ENCODE data around the gene GIN1. TPM values are rescaled to one million over a fixed set of nuclear protein-coding genes. Genes with fewer than 3 reads are reported as not detected.

Gene GIN1
- total and polyA plus RNA-seq, 4 donors: 1.8 to 6.4 (median 4.0) TPM

DNA sequence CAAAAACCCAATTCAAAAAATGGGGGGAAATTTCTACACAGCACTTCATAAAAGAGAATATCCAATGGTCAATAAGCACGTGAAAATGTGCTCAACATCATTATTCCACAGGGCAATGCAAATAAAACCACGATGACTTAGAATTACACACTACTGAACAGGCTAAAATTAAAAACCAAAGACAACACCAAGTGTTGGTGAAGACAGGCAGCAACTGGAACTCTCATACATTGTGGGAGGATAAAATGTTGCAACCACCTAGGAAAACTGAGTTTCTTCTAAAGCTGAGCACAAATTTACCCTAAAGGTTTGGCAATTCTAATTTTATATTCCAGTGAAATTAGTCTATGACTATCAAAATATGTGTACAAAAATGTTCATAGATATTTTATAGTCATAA is 9.5 kb downstream of the GIN1 start:
- Histone ChIP-seq H3K27ac (ENCODE audit: low read depth in 1 of 2, low read length in 2 of 2) (no peak overlapping the region), H3K4me1 (ENCODE audit: control insufficient read depth in 4 of 4, insufficient read depth in 4 of 4, low read length in 3 of 4) (peaks cover 0 to 2% (median 0%) of the 10 kb centered on the region in 4 donors), H3K9ac (ENCODE audit: low read depth in 1 of 2, low read length in 2 of 2) (no peak overlapping the region), H3K9me3 (ENCODE audit: control insufficient read depth in 4 of 4, low read length in 3 of 4) (no peaks in the 10 kb centered on the region), H3K27me3 (ENCODE audit: control insufficient read depth in 4 of 4, insufficient read depth in 4 of 4, low read length in 3 of 4) (no peaks in the 10 kb centered on the region), H3K4me3 (ENCODE audit: low read depth in 1 of 3, low read length in 3 of 3) (no peak overlapping the region), H3K36me3 (ENCODE audit: control insufficient read depth in 4 of 4, insufficient read depth in 3 of 4, low read depth in 1 of 4, low read length in 3 of 4) (peaks cover 0 to 3% (median 0%) of the 10 kb centered on the region in 4 donors)
- DNase-seq (ENCODE audit: low spot score): no peak
- TF ChIP-seq GABPA (IDR thresholded peaks at IDR 0.05 in 1 of 2, conservative IDR thresholded peaks at IDR 0.05 in 1 of 2): no peak
- TF ChIP-seq, protein P1, sequence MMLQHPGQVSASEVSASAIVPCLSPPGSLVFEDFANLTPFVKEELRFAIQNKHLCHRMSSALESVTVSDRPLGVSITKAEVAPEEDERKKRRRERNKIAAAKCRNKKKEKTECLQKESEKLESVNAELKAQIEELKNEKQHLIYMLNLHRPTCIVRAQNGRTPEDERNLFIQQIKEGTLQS (IDR thresholded peaks at IDR 0.05): no peak
- TF ChIP-seq EGR1 (IDR thresholded peaks at IDR 0.05; ENCODE audit: low read depth in 2 of 2): no peak
- no peak for TF ChIP-seq FOXA1 (IDR thresholded peaks at IDR 0.05)
- no peak for TF ChIP-seq HNF4G (IDR thresholded peaks at IDR 0.05)
- TF ChIP-seq, protein P2, sequence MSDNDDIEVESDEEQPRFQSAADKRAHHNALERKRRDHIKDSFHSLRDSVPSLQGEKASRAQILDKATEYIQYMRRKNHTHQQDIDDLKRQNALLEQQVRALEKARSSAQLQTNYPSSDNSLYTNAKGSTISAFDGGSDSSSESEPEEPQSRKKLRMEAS (IDR thresholded peaks at IDR 0.05): no peak
- no peak for TF ChIP-seq FOXA2 (IDR thresholded peaks at IDR 0.05)
- TF ChIP-seq NR2F2 (IDR thresholded peaks at IDR 0.05): no peak
- no peak for TF ChIP-seq YY1 (IDR thresholded peaks at IDR 0.05)
- TF ChIP-seq, protein P3, sequence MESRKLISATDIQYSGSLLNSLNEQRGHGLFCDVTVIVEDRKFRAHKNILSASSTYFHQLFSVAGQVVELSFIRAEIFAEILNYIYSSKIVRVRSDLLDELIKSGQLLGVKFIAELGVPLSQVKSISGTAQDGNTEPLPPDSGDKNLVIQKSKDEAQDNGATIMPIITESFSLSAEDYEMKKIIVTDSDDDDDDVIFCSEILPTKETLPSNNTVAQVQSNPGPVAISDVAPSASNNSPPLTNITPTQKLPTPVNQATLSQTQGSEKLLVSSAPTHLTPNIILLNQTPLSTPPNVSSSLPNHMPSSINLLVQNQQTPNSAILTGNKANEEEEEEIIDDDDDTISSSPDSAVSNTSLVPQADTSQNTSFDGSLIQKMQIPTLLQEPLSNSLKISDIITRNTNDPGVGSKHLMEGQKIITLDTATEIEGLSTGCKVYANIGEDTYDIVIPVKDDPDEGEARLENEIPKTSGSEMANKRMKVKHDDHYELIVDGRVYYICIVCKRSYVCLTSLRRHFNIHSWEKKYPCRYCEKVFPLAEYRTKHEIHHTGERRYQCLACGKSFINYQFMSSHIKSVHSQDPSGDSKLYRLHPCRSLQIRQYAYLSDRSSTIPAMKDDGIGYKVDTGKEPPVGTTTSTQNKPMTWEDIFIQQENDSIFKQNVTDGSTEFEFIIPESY (IDR thresholded peaks at IDR 0.05): no peak
- TF ChIP-seq, protein P4, sequence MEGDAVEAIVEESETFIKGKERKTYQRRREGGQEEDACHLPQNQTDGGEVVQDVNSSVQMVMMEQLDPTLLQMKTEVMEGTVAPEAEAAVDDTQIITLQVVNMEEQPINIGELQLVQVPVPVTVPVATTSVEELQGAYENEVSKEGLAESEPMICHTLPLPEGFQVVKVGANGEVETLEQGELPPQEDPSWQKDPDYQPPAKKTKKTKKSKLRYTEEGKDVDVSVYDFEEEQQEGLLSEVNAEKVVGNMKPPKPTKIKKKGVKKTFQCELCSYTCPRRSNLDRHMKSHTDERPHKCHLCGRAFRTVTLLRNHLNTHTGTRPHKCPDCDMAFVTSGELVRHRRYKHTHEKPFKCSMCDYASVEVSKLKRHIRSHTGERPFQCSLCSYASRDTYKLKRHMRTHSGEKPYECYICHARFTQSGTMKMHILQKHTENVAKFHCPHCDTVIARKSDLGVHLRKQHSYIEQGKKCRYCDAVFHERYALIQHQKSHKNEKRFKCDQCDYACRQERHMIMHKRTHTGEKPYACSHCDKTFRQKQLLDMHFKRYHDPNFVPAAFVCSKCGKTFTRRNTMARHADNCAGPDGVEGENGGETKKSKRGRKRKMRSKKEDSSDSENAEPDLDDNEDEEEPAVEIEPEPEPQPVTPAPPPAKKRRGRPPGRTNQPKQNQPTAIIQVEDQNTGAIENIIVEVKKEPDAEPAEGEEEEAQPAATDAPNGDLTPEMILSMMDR (IDR thresholded peaks at IDR 0.05; ENCODE audit: low read depth, low read length, missing input control): no peak
- TF ChIP-seq HNF4A (conservative IDR thresholded peaks at IDR 0.05): no peak
- TF ChIP-seq, protein P5, sequence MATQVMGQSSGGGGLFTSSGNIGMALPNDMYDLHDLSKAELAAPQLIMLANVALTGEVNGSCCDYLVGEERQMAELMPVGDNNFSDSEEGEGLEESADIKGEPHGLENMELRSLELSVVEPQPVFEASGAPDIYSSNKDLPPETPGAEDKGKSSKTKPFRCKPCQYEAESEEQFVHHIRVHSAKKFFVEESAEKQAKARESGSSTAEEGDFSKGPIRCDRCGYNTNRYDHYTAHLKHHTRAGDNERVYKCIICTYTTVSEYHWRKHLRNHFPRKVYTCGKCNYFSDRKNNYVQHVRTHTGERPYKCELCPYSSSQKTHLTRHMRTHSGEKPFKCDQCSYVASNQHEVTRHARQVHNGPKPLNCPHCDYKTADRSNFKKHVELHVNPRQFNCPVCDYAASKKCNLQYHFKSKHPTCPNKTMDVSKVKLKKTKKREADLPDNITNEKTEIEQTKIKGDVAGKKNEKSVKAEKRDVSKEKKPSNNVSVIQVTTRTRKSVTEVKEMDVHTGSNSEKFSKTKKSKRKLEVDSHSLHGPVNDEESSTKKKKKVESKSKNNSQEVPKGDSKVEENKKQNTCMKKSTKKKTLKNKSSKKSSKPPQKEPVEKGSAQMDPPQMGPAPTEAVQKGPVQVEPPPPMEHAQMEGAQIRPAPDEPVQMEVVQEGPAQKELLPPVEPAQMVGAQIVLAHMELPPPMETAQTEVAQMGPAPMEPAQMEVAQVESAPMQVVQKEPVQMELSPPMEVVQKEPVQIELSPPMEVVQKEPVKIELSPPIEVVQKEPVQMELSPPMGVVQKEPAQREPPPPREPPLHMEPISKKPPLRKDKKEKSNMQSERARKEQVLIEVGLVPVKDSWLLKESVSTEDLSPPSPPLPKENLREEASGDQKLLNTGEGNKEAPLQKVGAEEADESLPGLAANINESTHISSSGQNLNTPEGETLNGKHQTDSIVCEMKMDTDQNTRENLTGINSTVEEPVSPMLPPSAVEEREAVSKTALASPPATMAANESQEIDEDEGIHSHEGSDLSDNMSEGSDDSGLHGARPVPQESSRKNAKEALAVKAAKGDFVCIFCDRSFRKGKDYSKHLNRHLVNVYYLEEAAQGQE (IDR thresholded peaks at IDR 0.05): no peak
- TF ChIP-seq TAF1 (conservative IDR thresholded peaks at IDR 0.05): no peak
- TF ChIP-seq JUND (IDR thresholded peaks at IDR 0.05): no peak
- no peak for TF ChIP-seq RAD21 (IDR thresholded peaks at IDR 0.05)
- no peak for TF ChIP-seq RXRA (IDR thresholded peaks at IDR 0.05)
- 97% methylated on average over 2 of the region's 2 CpGs for WGBS

Data from liver (tissue), 9 donors.